A673 (cell line): ENCODE results near the gene ZNF593OS.

Experiments used
- CTCF ChIP-seq: fragments of 300-800, 200-600 bp; sonication (generic); conservative IDR thresholded peaks from 2 replicates; pipeline ENCODE4 v1.5.1; 2017; ENCODE audit warnings: low read depth, mild to moderate bottlenecking, antibody characterized with exemption, low read length, moderate library complexity, mixed read lengths
- EZH2 ChIP-seq: fragments of 200-600 bp; sonication (generic); IDR thresholded peaks from 2 replicates; pipeline ENCODE4 v1.6.1; 2017; ENCODE audit warnings: borderline replicate concordance, low read depth, mild to moderate bottlenecking, mixed read lengths, antibody characterized with exemption, low read length; ENCODE audit not compliant: poor library complexity, severe bottlenecking

GRCh38 chr1:26181586-26182382, 10.2 kb upstream of the ZNF593OS start:
- TF ChIP-seq CTCF = no peak
- TF ChIP-seq EZH2 = no peak
